ENCODE results near the gene TNFRSF1B. TPM values are rescaled to one million over a fixed set of nuclear protein-coding genes. Genes with fewer than 3 reads are reported as not detected.

Gene TNFRSF1B
- total RNA-seq, 4 donors from 2014 or later, result 8.8 to 53.4 (median 24.2) TPM

DNA sequence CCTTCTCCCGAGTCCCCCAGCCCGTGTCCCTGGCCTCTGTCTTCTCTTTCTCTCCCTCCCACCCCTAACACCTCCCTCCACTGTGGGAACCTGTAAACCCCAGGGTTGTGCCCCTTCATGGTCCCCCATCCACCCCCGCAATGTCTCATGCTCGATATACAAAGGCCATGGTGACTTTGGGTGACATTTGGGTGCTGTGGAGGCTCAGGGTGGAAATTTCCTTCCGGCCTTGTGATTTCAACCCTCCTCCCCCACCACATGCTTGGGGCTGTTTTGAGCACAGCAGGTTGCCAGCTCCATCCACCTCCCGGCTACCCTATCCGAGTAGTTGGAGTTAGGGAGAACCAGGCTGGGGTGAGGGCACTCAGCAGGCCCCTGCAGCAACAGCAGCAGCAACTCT is 37.3 kb downstream of the TNFRSF1B start:
- TF ChIP-seq, protein P1, sequence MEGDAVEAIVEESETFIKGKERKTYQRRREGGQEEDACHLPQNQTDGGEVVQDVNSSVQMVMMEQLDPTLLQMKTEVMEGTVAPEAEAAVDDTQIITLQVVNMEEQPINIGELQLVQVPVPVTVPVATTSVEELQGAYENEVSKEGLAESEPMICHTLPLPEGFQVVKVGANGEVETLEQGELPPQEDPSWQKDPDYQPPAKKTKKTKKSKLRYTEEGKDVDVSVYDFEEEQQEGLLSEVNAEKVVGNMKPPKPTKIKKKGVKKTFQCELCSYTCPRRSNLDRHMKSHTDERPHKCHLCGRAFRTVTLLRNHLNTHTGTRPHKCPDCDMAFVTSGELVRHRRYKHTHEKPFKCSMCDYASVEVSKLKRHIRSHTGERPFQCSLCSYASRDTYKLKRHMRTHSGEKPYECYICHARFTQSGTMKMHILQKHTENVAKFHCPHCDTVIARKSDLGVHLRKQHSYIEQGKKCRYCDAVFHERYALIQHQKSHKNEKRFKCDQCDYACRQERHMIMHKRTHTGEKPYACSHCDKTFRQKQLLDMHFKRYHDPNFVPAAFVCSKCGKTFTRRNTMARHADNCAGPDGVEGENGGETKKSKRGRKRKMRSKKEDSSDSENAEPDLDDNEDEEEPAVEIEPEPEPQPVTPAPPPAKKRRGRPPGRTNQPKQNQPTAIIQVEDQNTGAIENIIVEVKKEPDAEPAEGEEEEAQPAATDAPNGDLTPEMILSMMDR (IDR thresholded peaks at IDR 0.05), result no peak
- no peak for TF ChIP-seq POLR2A (IDR thresholded peaks at IDR 0.05)
- no peak overlapping the region for H3K4me3 ChIP-seq
- no peaks in the 10 kb centered on the region for H3K4me1 ChIP-seq
- intact Hi-C loops (cut with DNase I; ENCODE audit: low total_unique reads), result no loop called here
- H3K9me3 ChIP-seq, result no peaks in the 10 kb centered on the region
- H3K27ac ChIP-seq, result no peak overlapping the region
- H3K36me3 ChIP-seq, result no peaks in the 10 kb centered on the region
- DNase-seq, result no peak
- H3K27me3 ChIP-seq, result no peaks in the 10 kb centered on the region

DNA sequence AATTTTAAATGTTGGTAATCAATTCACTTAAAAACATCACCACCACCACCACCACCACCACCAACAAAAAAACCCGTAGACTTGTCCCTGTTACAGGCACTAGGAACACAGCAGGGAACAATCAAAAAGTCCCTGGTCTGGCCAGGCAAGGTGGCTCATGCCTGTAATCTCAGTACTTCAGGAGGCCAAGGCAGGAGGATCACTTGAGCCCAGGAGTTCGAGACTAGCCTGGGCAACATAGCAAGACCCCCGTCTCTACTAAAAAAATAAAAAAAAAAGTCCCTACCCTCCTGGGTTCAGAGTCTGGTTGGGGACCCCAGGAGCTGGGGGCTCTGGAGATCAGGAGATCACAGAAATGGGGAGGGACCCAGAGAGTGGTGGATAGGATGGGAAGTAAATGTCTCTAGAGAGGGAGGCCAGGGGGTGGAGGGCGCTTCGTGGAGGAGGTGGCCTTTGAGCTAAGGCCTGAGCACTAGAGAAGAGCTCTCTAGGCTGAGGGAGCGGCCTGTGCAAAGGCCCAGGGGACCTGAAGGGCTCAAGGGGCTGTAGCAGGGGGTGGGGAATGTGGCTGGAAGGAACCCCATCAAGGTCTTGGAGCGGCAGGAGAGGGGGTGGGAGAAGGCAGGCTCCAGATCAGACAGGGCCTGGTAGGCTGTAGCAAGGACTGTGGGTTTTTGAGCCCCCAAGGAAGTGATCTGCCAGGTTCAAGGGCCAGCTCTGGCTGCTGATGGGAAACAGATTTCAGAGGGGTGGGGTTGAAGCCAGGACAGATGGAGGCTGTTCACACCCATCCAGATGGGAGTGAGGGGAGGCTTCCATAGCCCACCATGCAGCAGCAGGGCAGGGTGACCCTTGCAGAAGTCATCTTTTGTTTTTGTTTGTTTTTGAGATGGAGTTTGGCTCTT is 38.2 kb downstream of the TNFRSF1B start:
- H3K9me3 ChIP-seq, result no peaks in the 10 kb centered on the region
- H3K4me1 ChIP-seq, result no peaks in the 10 kb centered on the region
- DNase-seq, result no peak
- H3K27ac ChIP-seq, result peak overlapping the region in 1 of 2 donors; percentile 33
- no peak overlapping the region for H3K4me3 ChIP-seq
- TF ChIP-seq, protein P1 (IDR thresholded peaks at IDR 0.05), result no peak
- TF ChIP-seq POLR2A (IDR thresholded peaks at IDR 0.05), result no peak
- no peaks in the 10 kb centered on the region for H3K27me3 ChIP-seq
- intact Hi-C loops (cut with DNase I; ENCODE audit: low total_unique reads), result no loop called here
- H3K36me3 ChIP-seq, result no peaks in the 10 kb centered on the region

- no peaks in the 10 kb centered on the region for H3K4me1 ChIP-seq
- no peak overlapping the region for H3K4me3 ChIP-seq
- no peak overlapping the region for H3K27ac ChIP-seq
- no peak for DNase-seq
- TF ChIP-seq, protein P1 (IDR thresholded peaks at IDR 0.05), result no peak
- TF ChIP-seq POLR2A (IDR thresholded peaks at IDR 0.05), result no peak
- no peaks in the 10 kb centered on the region for H3K9me3 ChIP-seq
- H3K36me3 ChIP-seq, result no peaks in the 10 kb centered on the region
- intact Hi-C loops (cut with DNase I; ENCODE audit: low total_unique reads), result no loop called here
- no peaks in the 10 kb centered on the region for H3K27me3 ChIP-seq
These were observed 39.4 kb downstream of the TNFRSF1B start for GRCh38 chr1:12206238-12206637.

DNA sequence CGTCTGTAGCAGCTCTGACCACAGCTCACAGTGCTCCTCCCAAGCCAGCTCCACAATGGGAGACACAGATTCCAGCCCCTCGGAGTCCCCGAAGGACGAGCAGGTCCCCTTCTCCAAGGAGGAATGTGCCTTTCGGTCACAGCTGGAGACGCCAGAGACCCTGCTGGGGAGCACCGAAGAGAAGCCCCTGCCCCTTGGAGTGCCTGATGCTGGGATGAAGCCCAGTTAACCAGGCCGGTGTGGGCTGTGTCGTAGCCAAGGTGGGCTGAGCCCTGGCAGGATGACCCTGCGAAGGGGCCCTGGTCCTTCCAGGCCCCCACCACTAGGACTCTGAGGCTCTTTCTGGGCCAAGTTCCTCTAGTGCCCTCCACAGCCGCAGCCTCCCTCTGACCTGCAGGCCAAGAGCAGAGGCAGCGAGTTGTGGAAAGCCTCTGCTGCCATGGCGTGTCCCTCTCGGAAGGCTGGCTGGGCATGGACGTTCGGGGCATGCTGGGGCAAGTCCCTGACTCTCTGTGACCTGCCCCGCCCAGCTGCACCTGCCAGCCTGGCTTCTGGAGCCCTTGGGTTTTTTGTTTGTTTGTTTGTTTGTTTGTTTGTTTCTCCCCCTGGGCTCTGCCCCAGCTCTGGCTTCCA is 40.1 kb downstream of the TNFRSF1B start:
- H3K36me3 ChIP-seq, result no peaks in the 10 kb centered on the region
- no peak for DNase-seq
- H3K27ac ChIP-seq, result no peak overlapping the region
- no peaks in the 10 kb centered on the region for H3K9me3 ChIP-seq
- no peaks in the 10 kb centered on the region for H3K4me1 ChIP-seq
- no peaks in the 10 kb centered on the region for H3K27me3 ChIP-seq
- intact Hi-C loops (cut with DNase I; ENCODE audit: low total_unique reads), result no loop called here
- H3K4me3 ChIP-seq, result no peak overlapping the region
- TF ChIP-seq POLR2A (IDR thresholded peaks at IDR 0.05), result no peak
- TF ChIP-seq, protein P1 (IDR thresholded peaks at IDR 0.05), result no peak

DNA sequence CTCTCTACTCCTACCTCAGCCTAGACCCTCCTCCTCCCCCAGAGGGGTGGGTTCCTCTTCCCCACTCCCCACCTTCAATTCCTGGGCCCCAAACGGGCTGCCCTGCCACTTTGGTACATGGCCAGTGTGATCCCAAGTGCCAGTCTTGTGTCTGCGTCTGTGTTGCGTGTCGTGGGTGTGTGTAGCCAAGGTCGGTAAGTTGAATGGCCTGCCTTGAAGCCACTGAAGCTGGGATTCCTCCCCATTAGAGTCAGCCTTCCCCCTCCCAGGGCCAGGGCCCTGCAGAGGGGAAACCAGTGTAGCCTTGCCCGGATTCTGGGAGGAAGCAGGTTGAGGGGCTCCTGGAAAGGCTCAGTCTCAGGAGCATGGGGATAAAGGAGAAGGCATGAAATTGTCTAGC is 41.5 kb downstream of the TNFRSF1B start:
- Histone ChIP-seq H3K4me3 (no peak overlapping the region), H3K36me3 (no peaks in the 10 kb centered on the region), H3K27me3 (no peaks in the 10 kb centered on the region), H3K9me3 (no peaks in the 10 kb centered on the region), H3K27ac (no peak overlapping the region), H3K4me1 (no peaks in the 10 kb centered on the region)
- intact Hi-C loops (cut with DNase I; ENCODE audit: low total_unique reads), result loop anchor here (2.0 kb wide), 1 partner anchor 83 kb away; no protein-coding TSS in a partner anchor
- TF ChIP-seq POLR2A (IDR thresholded peaks at IDR 0.05), result no peak
- TF ChIP-seq, protein P1 (IDR thresholded peaks at IDR 0.05), result no peak
- no peak for DNase-seq

All from uterus (tissue), 4 donors.